ENCODE data around the gene TMEM214.

The TMEM214 gene

DNA sequence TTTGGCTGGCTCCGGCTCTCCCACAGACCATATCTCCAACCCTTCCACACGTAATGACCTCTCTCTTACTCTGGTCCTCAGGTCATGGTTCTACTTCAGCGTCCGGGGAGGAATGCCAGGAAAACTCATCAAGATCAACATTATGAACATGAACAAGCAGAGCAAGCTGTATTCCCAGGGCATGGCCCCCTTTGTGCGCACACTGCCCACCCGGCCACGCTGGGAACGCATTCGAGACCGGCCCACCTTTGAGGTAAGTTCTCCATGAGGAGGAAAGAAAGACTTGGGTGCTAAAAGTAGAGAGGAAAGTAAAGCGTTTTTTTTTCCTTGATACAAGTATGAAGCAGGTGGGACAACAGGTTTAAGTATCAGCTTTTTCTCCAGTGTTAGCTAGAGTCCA lies 20.6 kb downstream of the TMEM214 start:
- TF ChIP-seq, protein P1, sequence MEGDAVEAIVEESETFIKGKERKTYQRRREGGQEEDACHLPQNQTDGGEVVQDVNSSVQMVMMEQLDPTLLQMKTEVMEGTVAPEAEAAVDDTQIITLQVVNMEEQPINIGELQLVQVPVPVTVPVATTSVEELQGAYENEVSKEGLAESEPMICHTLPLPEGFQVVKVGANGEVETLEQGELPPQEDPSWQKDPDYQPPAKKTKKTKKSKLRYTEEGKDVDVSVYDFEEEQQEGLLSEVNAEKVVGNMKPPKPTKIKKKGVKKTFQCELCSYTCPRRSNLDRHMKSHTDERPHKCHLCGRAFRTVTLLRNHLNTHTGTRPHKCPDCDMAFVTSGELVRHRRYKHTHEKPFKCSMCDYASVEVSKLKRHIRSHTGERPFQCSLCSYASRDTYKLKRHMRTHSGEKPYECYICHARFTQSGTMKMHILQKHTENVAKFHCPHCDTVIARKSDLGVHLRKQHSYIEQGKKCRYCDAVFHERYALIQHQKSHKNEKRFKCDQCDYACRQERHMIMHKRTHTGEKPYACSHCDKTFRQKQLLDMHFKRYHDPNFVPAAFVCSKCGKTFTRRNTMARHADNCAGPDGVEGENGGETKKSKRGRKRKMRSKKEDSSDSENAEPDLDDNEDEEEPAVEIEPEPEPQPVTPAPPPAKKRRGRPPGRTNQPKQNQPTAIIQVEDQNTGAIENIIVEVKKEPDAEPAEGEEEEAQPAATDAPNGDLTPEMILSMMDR (IDR thresholded peaks at IDR 0.05; ENCODE audit: low read depth, low read length, missing control alignments) = no peak
- DNase-seq (ENCODE audit: low read depth) = no peak
- no peak overlapping the region for H3K4me3 ChIP-seq (ENCODE audit: low read depth, low read length)

DNA sequence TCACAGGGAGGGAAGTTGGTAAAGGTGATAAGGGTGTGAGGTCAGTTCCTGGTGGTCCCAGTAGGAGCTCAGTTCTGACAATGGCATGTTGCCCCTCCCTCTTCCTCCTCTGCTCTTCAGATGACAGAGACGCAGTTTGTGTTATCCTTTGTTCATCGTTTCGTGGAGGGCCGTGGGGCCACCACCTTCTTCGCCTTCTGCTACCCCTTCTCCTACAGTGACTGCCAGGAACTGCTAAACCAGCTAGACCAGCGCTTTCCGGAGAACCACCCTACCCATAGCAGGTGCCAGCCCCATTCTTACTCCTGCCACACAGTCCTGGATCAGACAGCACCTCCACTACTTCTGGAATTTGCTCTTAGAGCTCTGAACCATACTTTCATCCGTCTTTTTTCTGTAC lies 21.0 kb downstream of the TMEM214 start:
- H3K4me3 ChIP-seq (ENCODE audit: low read depth, low read length) = no peak overlapping the region
- TF ChIP-seq, protein P1 (IDR thresholded peaks at IDR 0.05; ENCODE audit: low read depth, low read length, missing control alignments) = no peak
- no peak for DNase-seq (ENCODE audit: low read depth)

DNA sequence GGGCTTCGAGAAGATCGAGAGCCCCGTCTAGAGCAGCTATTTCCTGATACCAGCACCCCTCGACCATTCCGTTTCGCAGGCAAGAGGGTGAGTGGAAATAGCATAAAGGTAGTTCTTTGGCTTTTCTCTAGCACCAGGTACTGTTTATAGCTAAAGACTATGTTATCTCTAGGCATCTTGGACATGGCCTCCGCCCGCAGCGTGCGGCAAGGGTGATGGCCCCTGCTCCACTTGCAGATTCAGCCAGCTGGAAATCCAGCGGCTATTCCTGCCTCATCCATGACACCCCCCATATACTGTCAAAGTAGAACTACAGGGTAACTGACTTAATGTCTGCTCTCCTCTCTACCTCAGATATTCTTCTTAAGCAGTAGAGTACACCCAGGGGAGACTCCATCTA lies 22.0 kb downstream of the TMEM214 start:
- TF ChIP-seq, protein P1 (IDR thresholded peaks at IDR 0.05; ENCODE audit: low read depth, low read length, missing control alignments) = no peak
- no peak overlapping the region for H3K4me3 ChIP-seq (ENCODE audit: low read depth, low read length)
- DNase-seq (ENCODE audit: low read depth) = no peak

DNA sequence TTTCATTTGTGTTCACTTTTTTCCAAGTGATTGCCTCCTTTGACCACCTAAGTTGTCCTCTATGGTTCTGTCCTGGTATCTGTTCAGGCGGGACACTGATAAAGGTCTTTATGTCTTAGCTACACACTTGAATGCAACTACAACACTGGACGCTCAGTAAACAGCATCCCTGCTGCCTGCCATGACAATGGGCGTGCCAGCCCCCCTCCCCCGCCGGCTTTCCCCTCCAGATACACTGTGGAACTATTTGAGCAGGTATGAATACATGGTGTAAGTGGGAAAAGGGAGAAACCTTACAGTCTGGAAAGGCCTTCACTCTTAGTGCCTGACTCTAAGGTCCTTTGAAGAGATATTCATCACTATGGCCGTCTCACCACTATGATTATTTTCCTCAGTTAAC lies 24.4 kb downstream of the TMEM214 start:
- H3K4me3 ChIP-seq (ENCODE audit: low read depth, low read length) = no peak overlapping the region
- DNase-seq (ENCODE audit: low read depth) = no peak
- TF ChIP-seq, protein P1 (IDR thresholded peaks at IDR 0.05; ENCODE audit: low read depth, low read length, missing control alignments) = no peak

DNA sequence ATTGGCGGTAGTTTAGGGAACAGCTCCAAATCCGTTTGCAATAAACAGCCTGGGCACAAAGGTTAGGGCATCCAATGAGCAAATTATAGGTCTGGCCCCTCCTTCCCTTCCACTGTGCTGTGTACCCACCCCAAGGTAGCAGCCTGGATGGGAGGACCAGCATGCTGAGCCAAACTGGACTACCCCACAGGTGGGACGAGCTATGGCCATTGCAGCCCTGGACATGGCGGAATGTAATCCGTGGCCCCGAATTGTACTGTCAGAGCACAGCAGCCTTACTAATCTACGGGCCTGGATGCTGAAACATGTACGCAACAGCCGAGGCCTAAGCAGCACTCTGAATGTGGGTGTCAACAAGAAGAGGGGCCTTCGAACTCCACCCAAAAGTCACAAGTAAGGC lies 25.4 kb downstream of the TMEM214 start:
- TF ChIP-seq, protein P1 (IDR thresholded peaks at IDR 0.05; ENCODE audit: low read depth, low read length, missing control alignments) = no peak
- H3K4me3 ChIP-seq (ENCODE audit: low read depth, low read length) = no peak overlapping the region
- no peak for DNase-seq (ENCODE audit: low read depth)

DNA sequence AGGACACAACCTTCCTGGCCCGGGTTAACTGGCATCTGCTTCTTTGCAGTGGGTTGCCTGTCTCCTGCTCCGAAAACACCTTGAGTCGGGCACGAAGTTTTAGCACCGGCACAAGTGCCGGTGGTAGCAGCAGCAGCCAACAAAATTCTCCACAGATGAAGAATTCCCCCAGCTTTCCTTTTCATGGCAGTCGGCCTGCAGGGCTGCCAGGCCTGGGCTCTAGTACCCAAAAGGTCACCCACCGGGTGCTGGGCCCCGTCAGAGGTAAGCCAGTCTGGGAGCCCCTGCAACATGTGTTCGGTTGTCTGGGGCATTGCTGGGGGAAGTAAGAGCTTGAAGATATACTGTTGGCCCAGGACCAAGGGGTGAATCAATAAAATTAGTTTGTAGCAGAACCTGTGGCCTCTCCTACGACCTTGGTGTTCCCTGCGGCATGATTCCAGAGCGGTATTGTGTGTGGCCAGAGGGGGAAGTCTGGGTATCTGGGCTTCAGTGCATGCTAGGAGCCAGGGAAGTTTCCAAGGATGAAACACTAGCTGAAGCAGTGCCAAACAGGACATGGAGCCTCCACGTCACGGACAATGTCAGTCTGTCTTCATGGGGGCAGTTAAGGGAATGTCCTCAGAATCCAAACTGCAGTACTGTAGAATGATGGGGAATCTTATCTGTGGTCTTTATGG lies 26.5 kb downstream of the TMEM214 start:
- DNase-seq (ENCODE audit: low read depth) = no peak
- TF ChIP-seq, protein P1 (IDR thresholded peaks at IDR 0.05; ENCODE audit: low read depth, low read length, missing control alignments) = no peak
- H3K4me3 ChIP-seq (ENCODE audit: low read depth, low read length) = no peak overlapping the region

DNA sequence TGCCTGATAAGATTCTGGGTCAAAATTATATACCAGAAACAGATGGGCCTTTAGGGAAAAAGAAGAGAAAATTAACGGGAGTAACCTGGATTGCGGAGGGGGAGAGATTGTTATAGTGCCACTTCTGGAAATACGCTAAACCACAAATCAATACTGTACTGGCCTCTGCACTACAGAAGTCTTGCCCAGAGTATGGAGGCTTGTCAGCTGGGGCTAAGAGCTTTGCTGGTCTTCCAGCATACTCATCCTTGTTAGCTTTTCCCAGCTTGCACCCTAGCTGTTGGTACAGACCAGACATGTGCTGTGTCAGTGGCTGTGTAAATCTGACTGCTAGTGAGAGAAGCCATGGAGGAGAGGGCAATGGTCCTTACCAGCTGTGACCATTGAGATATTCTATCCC lies 27.6 kb downstream of the TMEM214 start:
- TF ChIP-seq, protein P1 (IDR thresholded peaks at IDR 0.05; ENCODE audit: low read depth, low read length, missing control alignments) = no peak
- DNase-seq (ENCODE audit: low read depth) = no peak
- H3K4me3 ChIP-seq (ENCODE audit: low read depth, low read length) = no peak overlapping the region

Data from GM12864 (cell line).